Measurements from ENCODE around the gene THYN1. TPM values are rescaled to one million over a fixed set of nuclear protein-coding genes. Genes with fewer than 3 reads are reported as not detected.
A peak's percentile ranks its signal among the peaks of the same experiment; 100 is the strongest.

THYN1 gene
- total RNA-seq, 2 experiments from 2014 or later, result 25.7 to 26.0 TPM

DNA sequence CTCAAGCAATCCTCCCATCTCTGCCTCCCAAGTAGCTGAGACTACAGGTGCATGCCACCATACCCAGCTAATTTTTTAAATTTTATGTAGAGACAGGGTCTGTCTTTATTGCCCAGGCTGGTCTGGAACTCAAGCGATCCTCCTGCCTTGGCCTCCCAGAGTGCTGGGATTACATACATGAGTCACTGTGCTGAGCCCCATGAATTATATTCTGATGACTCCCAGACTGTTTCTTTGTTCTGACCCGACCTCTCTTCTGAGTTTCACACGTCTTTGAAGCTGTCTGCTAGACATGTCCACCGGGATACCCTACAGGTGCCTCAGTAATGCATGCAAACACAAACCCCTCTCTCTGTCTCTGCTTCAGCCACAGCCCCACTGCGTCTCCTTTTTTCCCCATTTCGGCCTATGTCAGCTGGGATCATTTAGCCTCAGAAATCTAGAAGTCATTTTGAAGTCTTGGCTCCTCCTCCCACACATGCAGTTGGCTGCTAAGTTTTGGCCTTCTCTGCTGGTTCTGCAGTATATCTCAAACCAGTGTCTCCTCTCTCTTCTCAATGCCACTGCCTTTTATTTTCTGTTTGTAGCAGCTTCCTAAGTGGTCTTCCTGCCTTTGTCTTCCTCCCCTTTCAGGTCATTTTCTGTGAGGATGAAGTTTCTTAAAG, 23.9 kb downstream of the THYN1 start:
- no peaks in the 10 kb centered on the region for H3K27me3 Mint-ChIP-seq
- peak overlapping the region; percentile 5 for H3K4me3 Mint-ChIP-seq
- Histone ChIP-seq H3K36me3 (ENCODE audit: insufficient read depth, low read length) (peaks cover 11% of the 10 kb centered on the region), H3K4me1 (ENCODE audit: insufficient read depth, low read length) (peaks cover 67% of the 10 kb centered on the region), H3K4me3 (ENCODE audit: low read length) (no peak overlapping the region), H3K27ac (ENCODE audit: low read depth in 1 of 2, low read length in 2 of 2) (no peak overlapping the region), H3K27me3 (ENCODE audit: control insufficient read depth in 1 of 2, insufficient read depth in 2 of 2, low read length in 2 of 2) (no peaks in the 10 kb centered on the region), H3K9me3 (ENCODE audit: control insufficient read depth in 1 of 2, insufficient read depth in 1 of 2, low read length in 2 of 2) (no peaks in the 10 kb centered on the region)
- intact Hi-C loops (cut with DNase I, micrococcal nuclease), result loop anchor here in 1 of 2 experiments (10.0 kb wide), 1 partner anchor 274 kb away; the partner anchor contains the start of gene IGSF9B
- H3K36me3 Mint-ChIP-seq (ENCODE audit: low read depth), result peaks cover 28% of the 10 kb centered on the region
- peaks cover 75% of the 10 kb centered on the region for H3K4me1 Mint-ChIP-seq (ENCODE audit: low read depth)
- no peaks in the 10 kb centered on the region for H3K9me3 Mint-ChIP-seq
- DNase-seq (no peak), ATAC-seq (ENCODE audit: poor library complexity) (no peak)
- ChIA-PET POLR2A (interaction anchor here (1.0 to 1.4 kb wide), 3 partner anchors 13 to 47 kb away, joined by 3 read pairs; partner anchors contain the start of genes ACAD8, GLB1L3 and THYN1), CTCF (interaction anchor here (0.9 to 1.5 kb wide), 2 partner anchors 23 to 46 kb away, joined by 3 to 6 read pairs; partner anchors contain the start of gene GLB1L3)
- TF ChIP-seq, protein P1, sequence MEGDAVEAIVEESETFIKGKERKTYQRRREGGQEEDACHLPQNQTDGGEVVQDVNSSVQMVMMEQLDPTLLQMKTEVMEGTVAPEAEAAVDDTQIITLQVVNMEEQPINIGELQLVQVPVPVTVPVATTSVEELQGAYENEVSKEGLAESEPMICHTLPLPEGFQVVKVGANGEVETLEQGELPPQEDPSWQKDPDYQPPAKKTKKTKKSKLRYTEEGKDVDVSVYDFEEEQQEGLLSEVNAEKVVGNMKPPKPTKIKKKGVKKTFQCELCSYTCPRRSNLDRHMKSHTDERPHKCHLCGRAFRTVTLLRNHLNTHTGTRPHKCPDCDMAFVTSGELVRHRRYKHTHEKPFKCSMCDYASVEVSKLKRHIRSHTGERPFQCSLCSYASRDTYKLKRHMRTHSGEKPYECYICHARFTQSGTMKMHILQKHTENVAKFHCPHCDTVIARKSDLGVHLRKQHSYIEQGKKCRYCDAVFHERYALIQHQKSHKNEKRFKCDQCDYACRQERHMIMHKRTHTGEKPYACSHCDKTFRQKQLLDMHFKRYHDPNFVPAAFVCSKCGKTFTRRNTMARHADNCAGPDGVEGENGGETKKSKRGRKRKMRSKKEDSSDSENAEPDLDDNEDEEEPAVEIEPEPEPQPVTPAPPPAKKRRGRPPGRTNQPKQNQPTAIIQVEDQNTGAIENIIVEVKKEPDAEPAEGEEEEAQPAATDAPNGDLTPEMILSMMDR (IDR thresholded peaks at IDR 0.05), result no peak
- peak overlapping the region; percentile 53 for H3K27ac Mint-ChIP-seq

DNA sequence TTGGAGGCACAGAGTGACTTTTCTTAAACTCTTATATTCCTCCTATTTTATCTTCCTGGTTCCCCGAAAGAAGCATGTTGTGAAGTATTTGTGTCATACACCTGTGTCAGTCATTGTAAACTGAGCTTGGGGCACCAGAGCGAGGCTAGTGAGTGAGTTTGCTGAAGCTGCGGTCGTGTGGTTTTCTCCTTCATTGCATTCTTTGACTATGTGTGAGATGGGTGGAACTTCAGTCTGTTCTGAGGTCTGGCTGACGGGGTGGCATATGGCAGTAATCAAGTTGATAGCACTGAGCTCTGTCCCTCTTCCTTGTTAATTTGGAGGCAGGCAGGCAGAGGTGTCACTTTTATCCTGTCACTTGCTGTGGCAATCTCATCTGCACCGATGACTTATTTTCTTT, 24.5 kb downstream of the THYN1 start:
- intact Hi-C loops (cut with DNase I, micrococcal nuclease), result loop anchor here in 1 of 2 experiments (10.0 kb wide), 1 partner anchor 274 kb away; the partner anchor contains the start of gene IGSF9B
- H3K27ac ChIP-seq (ENCODE audit: low read depth in 1 of 2, low read length in 2 of 2), result no peak overlapping the region
- peaks cover 67% of the 10 kb centered on the region for H3K4me1 ChIP-seq (ENCODE audit: insufficient read depth, low read length)
- ChIA-PET CTCF (interaction anchor here (0.9 to 1.5 kb wide), 2 partner anchors 24 to 47 kb away, joined by 3 to 6 read pairs; partner anchors contain the start of gene GLB1L3), POLR2A (interaction anchor here (1.0 kb wide), 1 partner anchor 48 kb away, joined by 3 read pairs; the partner anchor contains the start of gene GLB1L3)
- TF ChIP-seq, protein P1 (IDR thresholded peaks at IDR 0.05), result no peak
- Mint-ChIP-seq H3K4me3 (peak overlapping the region; percentile 7), H3K27ac (peak overlapping the region; percentile 55), H3K27me3 (peaks cover 4% of the 10 kb centered on the region), H3K36me3 (ENCODE audit: low read depth) (peaks cover 34% of the 10 kb centered on the region), H3K4me1 (ENCODE audit: low read depth) (peaks cover 81% of the 10 kb centered on the region), H3K9me3 (no peaks in the 10 kb centered on the region)
- ATAC-seq (ENCODE audit: poor library complexity), result no peak
- H3K27me3 ChIP-seq (ENCODE audit: control insufficient read depth in 1 of 2, insufficient read depth in 2 of 2, low read length in 2 of 2), result no peaks in the 10 kb centered on the region
- peaks cover 6% of the 10 kb centered on the region for H3K36me3 ChIP-seq (ENCODE audit: insufficient read depth, low read length)
- H3K4me3 ChIP-seq (ENCODE audit: low read length), result no peak overlapping the region
- no peaks in the 10 kb centered on the region for H3K9me3 ChIP-seq (ENCODE audit: control insufficient read depth in 1 of 2, insufficient read depth in 1 of 2, low read length in 2 of 2)
- DNase-seq, result peak in 4 of 14 experiments; percentile 26 to 69 (median 56)

DNA sequence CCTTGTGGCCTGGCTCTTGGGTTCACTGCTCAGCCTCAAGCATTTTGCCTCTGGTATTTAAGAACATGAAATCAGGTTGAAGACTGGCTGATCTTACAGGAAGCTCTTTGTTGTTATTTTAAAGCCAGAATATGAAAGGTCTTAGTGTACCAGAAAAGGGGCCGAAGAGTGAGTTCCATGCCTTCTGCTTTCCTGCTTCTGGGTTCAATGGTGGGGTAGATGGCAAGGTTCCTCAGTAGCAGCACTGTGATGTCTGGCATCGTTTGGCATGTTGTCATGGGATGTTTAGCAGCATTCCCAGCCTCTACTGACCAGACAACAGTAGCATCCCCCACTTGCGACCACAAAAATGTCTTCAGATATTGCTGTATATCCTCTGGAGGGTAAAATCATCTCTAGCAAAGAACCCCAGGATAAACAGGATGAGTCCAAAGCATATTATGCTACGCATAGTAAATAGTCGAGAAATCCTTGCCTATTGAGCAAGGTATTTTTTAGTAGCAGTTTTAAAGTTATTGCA, 26.3 kb downstream of the THYN1 start:
- POLR2A ChIA-PET, result interaction anchor here (3.5 to 4.3 kb wide), 2 partner anchors 19 to 25 kb away, joined by 17 to 94 read pairs; partner anchors contain the start of genes ACAD8 and THYN1
- Mint-ChIP-seq H3K27ac (peak overlapping the region; percentile 55), H3K9me3 (no peaks in the 10 kb centered on the region), H3K4me1 (ENCODE audit: low read depth) (peaks cover 86% of the 10 kb centered on the region), H3K27me3 (peaks cover 4% of the 10 kb centered on the region), H3K36me3 (ENCODE audit: low read depth) (peaks cover 43% of the 10 kb centered on the region), H3K4me3 (peak overlapping the region; percentile 71)
- DNase-seq (no peak), ATAC-seq (ENCODE audit: poor library complexity) (no peak)
- H3K4me3 ChIP-seq (ENCODE audit: low read length), result no peak overlapping the region
- H3K4me1 ChIP-seq (ENCODE audit: insufficient read depth, low read length), result peaks cover 68% of the 10 kb centered on the region
- H3K27ac ChIP-seq (ENCODE audit: low read depth in 1 of 2, low read length in 2 of 2), result no peak overlapping the region
- intact Hi-C loops (cut with DNase I, micrococcal nuclease), result loop anchor here in 1 of 2 experiments (10.0 kb wide), 1 partner anchor 272 kb away; the partner anchor contains the start of gene IGSF9B
- no peaks in the 10 kb centered on the region for H3K36me3 ChIP-seq (ENCODE audit: insufficient read depth, low read length)
- TF ChIP-seq, protein P1 (IDR thresholded peaks at IDR 0.05), result no peak
- CTCF ChIA-PET, result interaction anchor here (3.2 kb wide), 1 partner anchor 49 kb away, joined by 19 read pairs; the partner anchor contains the start of gene GLB1L3
- H3K9me3 ChIP-seq (ENCODE audit: control insufficient read depth in 1 of 2, insufficient read depth in 1 of 2, low read length in 2 of 2), result no peaks in the 10 kb centered on the region
- H3K27me3 ChIP-seq (ENCODE audit: control insufficient read depth in 1 of 2, insufficient read depth in 2 of 2, low read length in 2 of 2), result no peaks in the 10 kb centered on the region

All from CD4-positive, alpha-beta T cell (primary cell).